ENCODE measurements around the gene SLC26A6. TPM values are rescaled to one million over a fixed set of nuclear protein-coding genes. Genes with fewer than 3 reads are reported as not detected.
A peak's percentile ranks its signal among the peaks of the same experiment; 100 is the strongest.

SLC26A6 gene
- total and polyA plus RNA-seq, 2 of the 13 experiments (the other 11 are each of a cell fraction or from before 2014, with no cell fraction given): 40.7 to 184 TPM

DNA sequence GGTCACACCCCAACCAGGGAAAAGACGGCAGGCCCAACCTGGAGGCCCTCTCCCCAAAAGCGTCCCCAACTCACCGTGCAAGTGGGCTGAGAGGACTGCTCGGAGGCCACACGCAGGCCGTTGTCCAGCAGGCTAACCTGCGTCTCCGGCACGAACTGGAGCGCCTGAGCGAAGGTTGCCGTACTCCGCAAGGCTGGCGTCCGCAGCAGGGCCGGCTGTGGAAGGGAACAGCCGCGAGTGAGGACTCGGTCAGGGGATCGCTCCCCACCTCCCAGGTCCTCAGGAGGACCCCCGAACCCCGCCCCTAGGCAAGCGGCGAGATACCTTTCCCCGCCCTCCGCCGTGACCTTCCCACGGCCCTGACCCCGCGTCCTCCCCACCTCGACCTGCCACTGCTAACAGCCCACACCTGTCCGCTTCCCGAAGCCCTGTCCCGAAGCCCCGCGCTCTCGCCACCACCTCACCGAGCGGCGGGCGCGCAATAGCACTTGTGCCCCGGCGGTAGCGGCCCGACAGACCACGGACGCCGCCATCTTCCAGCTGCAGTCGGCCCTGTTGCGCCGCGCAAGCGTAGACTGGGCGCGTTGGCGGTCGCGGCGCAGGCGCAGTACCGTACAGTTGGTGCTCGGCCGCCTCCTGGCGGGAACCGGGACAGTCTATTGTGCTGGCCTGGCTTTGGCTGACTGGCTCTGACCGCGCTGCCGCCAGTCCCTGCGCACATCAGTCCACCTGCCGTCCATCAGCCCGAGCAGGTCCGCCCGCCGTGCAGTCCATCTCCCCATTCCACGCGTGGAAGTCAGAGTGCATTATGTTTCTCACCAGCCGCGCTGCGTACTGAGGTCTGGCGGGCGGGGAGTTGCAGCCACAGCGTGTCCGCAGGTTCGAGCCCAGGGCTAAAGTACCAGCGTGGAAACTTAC, 25.9 kb downstream of the SLC26A6 start, which contains the start of gene UQCRC1 (continued):
- peak; percentile 72; the same call in 1 of the 2 replicates for TF ChIP-seq ZNF337 (CRISPR knock-in tag; IDR thresholded peaks at IDR 0.05; ENCODE audit: borderline replicate concordance, low read depth)
- no peak for TF ChIP-seq ZNF33B (CRISPR knock-in tag; IDR thresholded peaks at IDR 0.05)
- TF ChIP-seq, protein P1, sequence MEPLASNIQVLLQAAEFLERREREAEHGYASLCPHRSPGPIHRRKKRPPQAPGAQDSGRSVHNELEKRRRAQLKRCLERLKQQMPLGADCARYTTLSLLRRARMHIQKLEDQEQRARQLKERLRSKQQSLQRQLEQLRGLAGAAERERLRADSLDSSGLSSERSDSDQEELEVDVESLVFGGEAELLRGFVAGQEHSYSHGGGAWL (CRISPR knock-in tag; IDR thresholded peaks at IDR 0.05): no peak; the same call in 1 of the 2 replicates
- peak; percentile 36; the same call in 1 of the 2 replicates for TF ChIP-seq FOXK1 (CRISPR knock-in tag; IDR thresholded peaks at IDR 0.05; ENCODE audit: borderline replicate concordance, low read depth)
- no peak for TF ChIP-seq PTBP1 (IDR thresholded peaks at IDR 0.05; ENCODE audit: low read depth, low read length, poor library complexity, severe bottlenecking)
- no peak for TF ChIP-seq ZNF552 (CRISPR knock-in tag; IDR thresholded peaks at IDR 0.05; ENCODE audit: borderline replicate concordance)
- TF ChIP-seq, protein P2, sequence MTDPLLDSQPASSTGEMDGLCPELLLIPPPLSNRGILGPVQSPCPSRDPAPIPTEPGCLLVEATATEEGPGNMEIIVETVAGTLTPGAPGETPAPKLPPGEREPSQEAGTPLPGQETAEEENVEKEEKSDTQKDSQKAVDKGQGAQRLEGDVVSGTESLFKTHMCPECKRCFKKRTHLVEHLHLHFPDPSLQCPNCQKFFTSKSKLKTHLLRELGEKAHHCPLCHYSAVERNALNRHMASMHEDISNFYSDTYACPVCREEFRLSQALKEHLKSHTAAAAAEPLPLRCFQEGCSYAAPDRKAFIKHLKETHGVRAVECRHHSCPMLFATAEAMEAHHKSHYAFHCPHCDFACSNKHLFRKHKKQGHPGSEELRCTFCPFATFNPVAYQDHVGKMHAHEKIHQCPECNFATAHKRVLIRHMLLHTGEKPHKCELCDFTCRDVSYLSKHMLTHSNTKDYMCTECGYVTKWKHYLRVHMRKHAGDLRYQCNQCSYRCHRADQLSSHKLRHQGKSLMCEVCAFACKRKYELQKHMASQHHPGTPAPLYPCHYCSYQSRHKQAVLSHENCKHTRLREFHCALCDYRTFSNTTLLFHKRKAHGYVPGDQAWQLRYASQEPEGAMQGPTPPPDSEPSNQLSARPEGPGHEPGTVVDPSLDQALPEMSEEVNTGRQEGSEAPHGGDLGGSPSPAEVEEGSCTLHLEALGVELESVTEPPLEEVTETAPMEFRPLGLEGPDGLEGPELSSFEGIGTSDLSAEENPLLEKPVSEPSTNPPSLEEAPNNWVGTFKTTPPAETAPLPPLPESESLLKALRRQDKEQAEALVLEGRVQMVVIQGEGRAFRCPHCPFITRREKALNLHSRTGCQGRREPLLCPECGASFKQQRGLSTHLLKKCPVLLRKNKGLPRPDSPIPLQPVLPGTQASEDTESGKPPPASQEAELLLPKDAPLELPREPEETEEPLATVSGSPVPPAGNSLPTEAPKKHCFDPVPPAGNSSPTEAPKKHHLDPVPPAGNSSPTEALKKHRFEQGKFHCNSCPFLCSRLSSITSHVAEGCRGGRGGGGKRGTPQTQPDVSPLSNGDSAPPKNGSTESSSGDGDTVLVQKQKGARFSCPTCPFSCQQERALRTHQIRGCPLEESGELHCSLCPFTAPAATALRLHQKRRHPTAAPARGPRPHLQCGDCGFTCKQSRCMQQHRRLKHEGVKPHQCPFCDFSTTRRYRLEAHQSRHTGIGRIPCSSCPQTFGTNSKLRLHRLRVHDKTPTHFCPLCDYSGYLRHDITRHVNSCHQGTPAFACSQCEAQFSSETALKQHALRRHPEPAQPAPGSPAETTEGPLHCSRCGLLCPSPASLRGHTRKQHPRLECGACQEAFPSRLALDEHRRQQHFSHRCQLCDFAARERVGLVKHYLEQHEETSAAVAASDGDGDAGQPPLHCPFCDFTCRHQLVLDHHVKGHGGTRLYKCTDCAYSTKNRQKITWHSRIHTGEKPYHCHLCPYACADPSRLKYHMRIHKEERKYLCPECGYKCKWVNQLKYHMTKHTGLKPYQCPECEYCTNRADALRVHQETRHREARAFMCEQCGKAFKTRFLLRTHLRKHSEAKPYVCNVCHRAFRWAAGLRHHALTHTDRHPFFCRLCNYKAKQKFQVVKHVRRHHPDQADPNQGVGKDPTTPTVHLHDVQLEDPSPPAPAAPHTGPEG (CRISPR knock-in tag; IDR thresholded peaks at IDR 0.05): no peak; the same call in 1 of the 2 replicates
- TF ChIP-seq, protein P3, sequence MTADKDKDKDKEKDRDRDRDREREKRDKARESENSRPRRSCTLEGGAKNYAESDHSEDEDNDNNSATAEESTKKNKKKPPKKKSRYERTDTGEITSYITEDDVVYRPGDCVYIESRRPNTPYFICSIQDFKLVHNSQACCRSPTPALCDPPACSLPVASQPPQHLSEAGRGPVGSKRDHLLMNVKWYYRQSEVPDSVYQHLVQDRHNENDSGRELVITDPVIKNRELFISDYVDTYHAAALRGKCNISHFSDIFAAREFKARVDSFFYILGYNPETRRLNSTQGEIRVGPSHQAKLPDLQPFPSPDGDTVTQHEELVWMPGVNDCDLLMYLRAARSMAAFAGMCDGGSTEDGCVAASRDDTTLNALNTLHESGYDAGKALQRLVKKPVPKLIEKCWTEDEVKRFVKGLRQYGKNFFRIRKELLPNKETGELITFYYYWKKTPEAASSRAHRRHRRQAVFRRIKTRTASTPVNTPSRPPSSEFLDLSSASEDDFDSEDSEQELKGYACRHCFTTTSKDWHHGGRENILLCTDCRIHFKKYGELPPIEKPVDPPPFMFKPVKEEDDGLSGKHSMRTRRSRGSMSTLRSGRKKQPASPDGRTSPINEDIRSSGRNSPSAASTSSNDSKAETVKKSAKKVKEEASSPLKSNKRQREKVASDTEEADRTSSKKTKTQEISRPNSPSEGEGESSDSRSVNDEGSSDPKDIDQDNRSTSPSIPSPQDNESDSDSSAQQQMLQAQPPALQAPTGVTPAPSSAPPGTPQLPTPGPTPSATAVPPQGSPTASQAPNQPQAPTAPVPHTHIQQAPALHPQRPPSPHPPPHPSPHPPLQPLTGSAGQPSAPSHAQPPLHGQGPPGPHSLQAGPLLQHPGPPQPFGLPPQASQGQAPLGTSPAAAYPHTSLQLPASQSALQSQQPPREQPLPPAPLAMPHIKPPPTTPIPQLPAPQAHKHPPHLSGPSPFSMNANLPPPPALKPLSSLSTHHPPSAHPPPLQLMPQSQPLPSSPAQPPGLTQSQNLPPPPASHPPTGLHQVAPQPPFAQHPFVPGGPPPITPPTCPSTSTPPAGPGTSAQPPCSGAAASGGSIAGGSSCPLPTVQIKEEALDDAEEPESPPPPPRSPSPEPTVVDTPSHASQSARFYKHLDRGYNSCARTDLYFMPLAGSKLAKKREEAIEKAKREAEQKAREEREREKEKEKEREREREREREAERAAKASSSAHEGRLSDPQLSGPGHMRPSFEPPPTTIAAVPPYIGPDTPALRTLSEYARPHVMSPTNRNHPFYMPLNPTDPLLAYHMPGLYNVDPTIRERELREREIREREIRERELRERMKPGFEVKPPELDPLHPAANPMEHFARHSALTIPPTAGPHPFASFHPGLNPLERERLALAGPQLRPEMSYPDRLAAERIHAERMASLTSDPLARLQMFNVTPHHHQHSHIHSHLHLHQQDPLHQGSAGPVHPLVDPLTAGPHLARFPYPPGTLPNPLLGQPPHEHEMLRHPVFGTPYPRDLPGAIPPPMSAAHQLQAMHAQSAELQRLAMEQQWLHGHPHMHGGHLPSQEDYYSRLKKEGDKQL (CRISPR knock-in tag; IDR thresholded peaks at IDR 0.05; ENCODE audit: low read depth): no peak
- peak; percentile 86 for TF ChIP-seq ZNF225 (CRISPR knock-in tag; IDR thresholded peaks at IDR 0.05)
- TF ChIP-seq NFKBIZ (CRISPR knock-in tag; IDR thresholded peaks at IDR 0.05): no peak; the same call in 1 of the 2 replicates
- TF ChIP-seq TOPORS (CRISPR knock-in tag; IDR thresholded peaks at IDR 0.05): no peak
- TF ChIP-seq ATRX (CRISPR knock-in tag; IDR thresholded peaks at IDR 0.05; ENCODE audit: borderline replicate concordance): no peak
- peak; percentile 85; the same call in 1 of the 2 replicates for TF ChIP-seq ZNF792 (CRISPR knock-in tag; IDR thresholded peaks at IDR 0.05)
- TF ChIP-seq, protein P4, sequence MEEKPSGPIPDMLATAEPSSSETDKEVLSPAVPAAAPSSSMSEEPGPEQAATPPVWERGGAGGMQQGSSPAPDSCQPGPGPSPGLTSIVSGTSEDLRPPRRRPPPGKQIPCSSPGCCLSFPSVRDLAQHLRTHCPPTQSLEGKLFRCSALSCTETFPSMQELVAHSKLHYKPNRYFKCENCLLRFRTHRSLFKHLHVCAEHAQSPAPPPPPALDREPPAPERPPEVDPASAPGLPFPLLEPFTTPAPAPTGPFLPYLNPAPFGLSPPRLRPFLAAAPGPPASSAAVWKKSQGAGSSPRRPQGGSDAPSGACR (CRISPR knock-in tag; IDR thresholded peaks at IDR 0.05): peak; percentile 83
- peak; percentile 90; the same call in 1 of the 2 replicates for TF ChIP-seq ZNF839 (CRISPR knock-in tag; IDR thresholded peaks at IDR 0.05; ENCODE audit: borderline replicate concordance)

All from HepG2 (cell line).